H1 (cell line): ENCODE data around the gene TP53BP2. TPM values are rescaled to one million over a fixed set of nuclear protein-coding genes. Genes with fewer than 3 reads are reported as not detected.

Source experiments
- CBX5 ChIP-seq: fragments of 300-800, 300-1000 bp; sonication (generic); IDR thresholded peaks from 2 replicates; pipeline ENCODE4 v1.7.1; 2016; ENCODE audit warnings: antibody characterized with exemption, low read length, low read depth
- CTBP2 ChIP-seq: IDR thresholded peaks from 2 replicates; pipeline ENCODE4 v1.7.0; 2011; ENCODE audit warnings: borderline replicate concordance, mild to moderate bottlenecking, moderate library complexity, mixed read lengths, low read length; ENCODE audit not compliant: insufficient read depth, insufficient read length
- EGR1 ChIP-seq: IDR thresholded peaks from 2 replicates; pipeline ENCODE4 v1.6.1; 2011; ENCODE audit warnings: low read depth, low read length, borderline replicate concordance
- JUN ChIP-seq: IDR thresholded peaks from 2 replicates; pipeline ENCODE4 v1.6.1; 2011; ENCODE audit warnings: low read depth, mild to moderate bottlenecking, improper control_type of control experiment, low read length
- NANOG ChIP-seq: IDR thresholded peaks from 2 replicates; pipeline ENCODE4 v1.6.1; 2011; ENCODE audit warnings: low read length, low read depth, mild to moderate bottlenecking, inconsistent platforms; ENCODE audit not compliant: insufficient read depth, poor library complexity, severe bottlenecking
- SP1 ChIP-seq: IDR thresholded peaks from 2 replicates; pipeline ENCODE4 v1.6.1; 2011; ENCODE audit warnings: low read depth, low read length
- YY1 ChIP-seq: IDR thresholded peaks from 2 replicates; pipeline ENCODE4 v1.6.1; 2011; ENCODE audit warnings: low read depth, mild to moderate bottlenecking, low read length
- polyA plus RNA-seq, 7 experiments: library from polyadenylated mRNA; depleted of rRNA in 3 of 7; stranded (reverse) in 5 of 7; unstranded in 2 of 7; fragments of >200 nt in 5 of 7; fragments of 200-250 nt in 2 of 7; gene quantifications; 1 replicate in 5 of 7; 2 replicates in 1 of 7; 4 replicates in 1 of 7; pipeline versions ENCODE4 v1.2.1 to v1.2.3, GENCODE V29; 2011 to 2013; ENCODE audit warnings: missing spikeins in 2 of 7, mixed read lengths in 2 of 7
- total RNA-seq: library from RNA; stranded (reverse); fragmentation: NEBNext Ultra II Directional; extraction: Animal tissue kit (Norgen Biotek cat#: 25700); gene quantifications from 2 replicates; pipeline ENCODE4 v1.2.1, GENCODE V29; 2021
- TF ChIP-seq, protein P1 (sequence below): fragments of 300-600 bp; sonication (generic); IDR thresholded peaks from 2 replicates; pipeline ENCODE4 v1.7.1; 2012; ENCODE audit warnings: low read length, moderate library complexity, mild to moderate bottlenecking, inconsistent platforms; ENCODE audit not compliant: insufficient replicate concordance
- TF ChIP-seq, protein P2 (sequence below), 3 experiments: IDR thresholded peaks; 1 replicate in 2 of 3; 2 replicates in 1 of 3; pipeline versions ENCODE4 v1.5.1 to v1.6.1; 2011; ENCODE audit warnings: low read length in 3 of 3, mild to moderate bottlenecking in 3 of 3, inconsistent platforms in 2 of 3, low read depth in 1 of 3, moderate library complexity in 1 of 3; ENCODE audit not compliant: insufficient read depth in 1 of 3; ENCODE audit errors: control extremely low read depth in 1 of 3

TP53BP2 gene
- total and polyA plus RNA-seq, 2 of the 8 experiments (the other 6 are each of a cell fraction or from before 2014, with no cell fraction given), result 18.0 to 38.7 TPM

DNA sequence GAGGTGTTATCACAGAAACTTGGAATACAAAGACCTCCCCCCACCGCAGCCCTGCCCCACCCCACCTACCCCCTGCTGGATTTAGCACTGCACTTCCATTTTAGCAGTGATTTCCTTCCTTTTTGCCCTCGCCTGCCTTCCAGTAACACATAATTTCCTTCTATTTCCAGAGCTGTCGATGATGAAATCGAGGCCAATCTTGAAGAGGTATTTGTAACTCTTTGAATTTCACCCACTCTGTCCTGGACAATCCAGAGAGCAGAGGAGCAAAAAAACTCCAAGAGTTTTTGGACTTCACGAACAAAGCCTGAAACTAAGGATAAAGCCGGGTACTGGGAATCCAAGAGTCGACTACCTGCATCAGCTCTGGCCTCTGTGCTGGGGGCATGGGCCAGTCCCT, 84.3 kb downstream of the TP53BP2 start (continued):
- TF ChIP-seq, protein P1, sequence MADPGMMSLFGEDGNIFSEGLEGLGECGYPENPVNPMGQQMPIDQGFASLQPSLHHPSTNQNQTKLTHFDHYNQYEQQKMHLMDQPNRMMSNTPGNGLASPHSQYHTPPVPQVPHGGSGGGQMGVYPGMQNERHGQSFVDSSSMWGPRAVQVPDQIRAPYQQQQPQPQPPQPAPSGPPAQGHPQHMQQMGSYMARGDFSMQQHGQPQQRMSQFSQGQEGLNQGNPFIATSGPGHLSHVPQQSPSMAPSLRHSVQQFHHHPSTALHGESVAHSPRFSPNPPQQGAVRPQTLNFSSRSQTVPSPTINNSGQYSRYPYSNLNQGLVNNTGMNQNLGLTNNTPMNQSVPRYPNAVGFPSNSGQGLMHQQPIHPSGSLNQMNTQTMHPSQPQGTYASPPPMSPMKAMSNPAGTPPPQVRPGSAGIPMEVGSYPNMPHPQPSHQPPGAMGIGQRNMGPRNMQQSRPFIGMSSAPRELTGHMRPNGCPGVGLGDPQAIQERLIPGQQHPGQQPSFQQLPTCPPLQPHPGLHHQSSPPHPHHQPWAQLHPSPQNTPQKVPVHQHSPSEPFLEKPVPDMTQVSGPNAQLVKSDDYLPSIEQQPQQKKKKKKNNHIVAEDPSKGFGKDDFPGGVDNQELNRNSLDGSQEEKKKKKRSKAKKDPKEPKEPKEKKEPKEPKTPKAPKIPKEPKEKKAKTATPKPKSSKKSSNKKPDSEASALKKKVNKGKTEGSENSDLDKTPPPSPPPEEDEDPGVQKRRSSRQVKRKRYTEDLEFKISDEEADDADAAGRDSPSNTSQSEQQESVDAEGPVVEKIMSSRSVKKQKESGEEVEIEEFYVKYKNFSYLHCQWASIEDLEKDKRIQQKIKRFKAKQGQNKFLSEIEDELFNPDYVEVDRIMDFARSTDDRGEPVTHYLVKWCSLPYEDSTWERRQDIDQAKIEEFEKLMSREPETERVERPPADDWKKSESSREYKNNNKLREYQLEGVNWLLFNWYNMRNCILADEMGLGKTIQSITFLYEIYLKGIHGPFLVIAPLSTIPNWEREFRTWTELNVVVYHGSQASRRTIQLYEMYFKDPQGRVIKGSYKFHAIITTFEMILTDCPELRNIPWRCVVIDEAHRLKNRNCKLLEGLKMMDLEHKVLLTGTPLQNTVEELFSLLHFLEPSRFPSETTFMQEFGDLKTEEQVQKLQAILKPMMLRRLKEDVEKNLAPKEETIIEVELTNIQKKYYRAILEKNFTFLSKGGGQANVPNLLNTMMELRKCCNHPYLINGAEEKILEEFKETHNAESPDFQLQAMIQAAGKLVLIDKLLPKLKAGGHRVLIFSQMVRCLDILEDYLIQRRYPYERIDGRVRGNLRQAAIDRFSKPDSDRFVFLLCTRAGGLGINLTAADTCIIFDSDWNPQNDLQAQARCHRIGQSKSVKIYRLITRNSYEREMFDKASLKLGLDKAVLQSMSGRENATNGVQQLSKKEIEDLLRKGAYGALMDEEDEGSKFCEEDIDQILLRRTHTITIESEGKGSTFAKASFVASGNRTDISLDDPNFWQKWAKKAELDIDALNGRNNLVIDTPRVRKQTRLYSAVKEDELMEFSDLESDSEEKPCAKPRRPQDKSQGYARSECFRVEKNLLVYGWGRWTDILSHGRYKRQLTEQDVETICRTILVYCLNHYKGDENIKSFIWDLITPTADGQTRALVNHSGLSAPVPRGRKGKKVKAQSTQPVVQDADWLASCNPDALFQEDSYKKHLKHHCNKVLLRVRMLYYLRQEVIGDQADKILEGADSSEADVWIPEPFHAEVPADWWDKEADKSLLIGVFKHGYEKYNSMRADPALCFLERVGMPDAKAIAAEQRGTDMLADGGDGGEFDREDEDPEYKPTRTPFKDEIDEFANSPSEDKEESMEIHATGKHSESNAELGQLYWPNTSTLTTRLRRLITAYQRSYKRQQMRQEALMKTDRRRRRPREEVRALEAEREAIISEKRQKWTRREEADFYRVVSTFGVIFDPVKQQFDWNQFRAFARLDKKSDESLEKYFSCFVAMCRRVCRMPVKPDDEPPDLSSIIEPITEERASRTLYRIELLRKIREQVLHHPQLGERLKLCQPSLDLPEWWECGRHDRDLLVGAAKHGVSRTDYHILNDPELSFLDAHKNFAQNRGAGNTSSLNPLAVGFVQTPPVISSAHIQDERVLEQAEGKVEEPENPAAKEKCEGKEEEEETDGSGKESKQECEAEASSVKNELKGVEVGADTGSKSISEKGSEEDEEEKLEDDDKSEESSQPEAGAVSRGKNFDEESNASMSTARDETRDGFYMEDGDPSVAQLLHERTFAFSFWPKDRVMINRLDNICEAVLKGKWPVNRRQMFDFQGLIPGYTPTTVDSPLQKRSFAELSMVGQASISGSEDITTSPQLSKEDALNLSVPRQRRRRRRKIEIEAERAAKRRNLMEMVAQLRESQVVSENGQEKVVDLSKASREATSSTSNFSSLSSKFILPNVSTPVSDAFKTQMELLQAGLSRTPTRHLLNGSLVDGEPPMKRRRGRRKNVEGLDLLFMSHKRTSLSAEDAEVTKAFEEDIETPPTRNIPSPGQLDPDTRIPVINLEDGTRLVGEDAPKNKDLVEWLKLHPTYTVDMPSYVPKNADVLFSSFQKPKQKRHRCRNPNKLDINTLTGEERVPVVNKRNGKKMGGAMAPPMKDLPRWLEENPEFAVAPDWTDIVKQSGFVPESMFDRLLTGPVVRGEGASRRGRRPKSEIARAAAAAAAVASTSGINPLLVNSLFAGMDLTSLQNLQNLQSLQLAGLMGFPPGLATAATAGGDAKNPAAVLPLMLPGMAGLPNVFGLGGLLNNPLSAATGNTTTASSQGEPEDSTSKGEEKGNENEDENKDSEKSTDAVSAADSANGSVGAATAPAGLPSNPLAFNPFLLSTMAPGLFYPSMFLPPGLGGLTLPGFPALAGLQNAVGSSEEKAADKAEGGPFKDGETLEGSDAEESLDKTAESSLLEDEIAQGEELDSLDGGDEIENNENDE, result no peak
- no peak for TF ChIP-seq CBX5
- TF ChIP-seq NANOG, result no peak
- TF ChIP-seq CTBP2, result no peak
- no peak for TF ChIP-seq JUN
- TF ChIP-seq SP1, result no peak
- no peak for TF ChIP-seq YY1
- TF ChIP-seq EGR1, result no peak
- TF ChIP-seq, protein P2, sequence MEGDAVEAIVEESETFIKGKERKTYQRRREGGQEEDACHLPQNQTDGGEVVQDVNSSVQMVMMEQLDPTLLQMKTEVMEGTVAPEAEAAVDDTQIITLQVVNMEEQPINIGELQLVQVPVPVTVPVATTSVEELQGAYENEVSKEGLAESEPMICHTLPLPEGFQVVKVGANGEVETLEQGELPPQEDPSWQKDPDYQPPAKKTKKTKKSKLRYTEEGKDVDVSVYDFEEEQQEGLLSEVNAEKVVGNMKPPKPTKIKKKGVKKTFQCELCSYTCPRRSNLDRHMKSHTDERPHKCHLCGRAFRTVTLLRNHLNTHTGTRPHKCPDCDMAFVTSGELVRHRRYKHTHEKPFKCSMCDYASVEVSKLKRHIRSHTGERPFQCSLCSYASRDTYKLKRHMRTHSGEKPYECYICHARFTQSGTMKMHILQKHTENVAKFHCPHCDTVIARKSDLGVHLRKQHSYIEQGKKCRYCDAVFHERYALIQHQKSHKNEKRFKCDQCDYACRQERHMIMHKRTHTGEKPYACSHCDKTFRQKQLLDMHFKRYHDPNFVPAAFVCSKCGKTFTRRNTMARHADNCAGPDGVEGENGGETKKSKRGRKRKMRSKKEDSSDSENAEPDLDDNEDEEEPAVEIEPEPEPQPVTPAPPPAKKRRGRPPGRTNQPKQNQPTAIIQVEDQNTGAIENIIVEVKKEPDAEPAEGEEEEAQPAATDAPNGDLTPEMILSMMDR (IDR thresholded peaks at IDR 0.05; ENCODE audit: control extremely low read depth in 1 of 3, insufficient read depth in 1 of 3, low read depth in 1 of 3, low read length in 3 of 3), result no peak
